GM12878 (cell line): ENCODE results near the gene ZNF672. TPM values are rescaled to one million over a fixed set of nuclear protein-coding genes. Genes with fewer than 3 reads are reported as not detected.

Source experiments
- ATAC-seq: fragments of 200-7000 bp; cut with Tn5 transposase; 3 replicates; pipeline ENCODE4 v1.9.1; 2020; ENCODE audit warnings: mild to moderate bottlenecking, moderate library complexity
- BruUV-seq: library from RNA; stranded (reverse); fragments of 400-500 nt; replicated peaks from 2 replicates; lab custom pipeline; 2021; lab: Mats Ljungman, UMichigan
- CTCF ChIA-PET: fragments of 300-600 bp; sonication (Branson Sonifier 250); formaldehyde crosslinking; extraction: SDS; loops from one replicate; lab custom pipeline; 2021; ENCODE audit warnings: inconsistent platforms; lab: Yijun Ruan, JAX
- POLR2A ChIA-PET: fragments of 350-600 bp; formaldehyde crosslinking; extraction: SDS; loops from one replicate; lab custom pipeline; 2021; ENCODE audit warnings: inconsistent platforms; lab: Charles Lee
- RAD21 ChIA-PET: fragments of 300-600 bp; sonication (Branson Sonifier 250); formaldehyde crosslinking; loops from one replicate; lab custom pipeline; 2023; ENCODE audit warnings: antibody characterized with exemption; ENCODE audit not compliant: unreplicated experiment; lab: Charles Lee
- SMC1A ChIA-PET: fragments of 300-600 bp; sonication (Branson Sonifier 250); formaldehyde crosslinking; loops from one replicate; lab custom pipeline; 2023; ENCODE audit not compliant: unreplicated experiment, uncharacterized antibody; lab: Charles Lee
- DNase-seq: peaks from one replicate; pipeline ENCODE4 v3.0.0-alpha.2; 2011; ENCODE audit warnings: low read depth, low spot score
- FAIRE-seq: peaks from 3 replicates; lab custom pipeline; 2011; peaks lifted over from hg19 to GRCh38; lab: Jason Lieb, UNC
- H2AFZ ChIP-seq: 2 replicates; pipeline ENCODE4 v1.6.0; 2011; ENCODE audit warnings: low read depth, low read length, control low read depth; ENCODE audit not compliant: control insufficient read depth
- H3K27ac ChIP-seq: 2 replicates; pipeline ENCODE4 v1.5.1; 2011; ENCODE audit warnings: control low read depth; ENCODE audit not compliant: control insufficient read depth, insufficient read depth
- H3K27me3 ChIP-seq, 2 experiments: replicated peaks in 1 of 2; 2 replicates each; pipeline versions ENCODE4 v1.6.0 to v1.6.1; 2011; ENCODE audit warnings: low read length in 1 of 2; ENCODE audit not compliant: control insufficient read depth in 2 of 2, insufficient read depth in 2 of 2
- H3K36me3 ChIP-seq, 2 experiments: 2 replicates each; pipeline ENCODE4 v1.5.1; 2011; ENCODE audit warnings: low read length in 1 of 2; ENCODE audit not compliant: control insufficient read depth in 2 of 2, insufficient read depth in 2 of 2
- H3K4me1 ChIP-seq: 2 replicates; pipeline ENCODE4 v1.6.1; 2011; ENCODE audit warnings: mild to moderate bottlenecking, low read length, moderate library complexity, mixed read lengths; ENCODE audit not compliant: control insufficient read depth, insufficient read depth
- H3K4me2 ChIP-seq: 2 replicates; pipeline ENCODE4 v1.6.0; 2011; ENCODE audit warnings: control low read depth; ENCODE audit not compliant: control insufficient read depth, insufficient read depth
- H3K4me3 ChIP-seq: fragments of 200-600 bp; sonication (generic); 2 replicates; pipeline ENCODE4 v1.5.1; 2016
- H3K79me2 ChIP-seq: 2 replicates; pipeline ENCODE4 v1.6.0; 2011; ENCODE audit warnings: low read length; ENCODE audit not compliant: control insufficient read depth, insufficient read depth
- H3K9ac ChIP-seq: 2 replicates; pipeline ENCODE4 v1.8.0; 2011; ENCODE audit warnings: low read length, control low read depth, mixed read lengths; ENCODE audit not compliant: control insufficient read depth, insufficient read depth
- H3K9me3 ChIP-seq: replicated peaks from 3 replicates; pipeline ENCODE4 v1.5.1; 2011; ENCODE audit warnings: mild to moderate bottlenecking, low read length; ENCODE audit not compliant: control insufficient read depth, insufficient read depth
- H4K20me1 ChIP-seq: 2 replicates; pipeline ENCODE4 v1.6.0; 2011; ENCODE audit not compliant: control insufficient read depth, insufficient read depth
- BACH1 ChIP-seq: fragments of 450-650 bp; IDR thresholded peaks from 2 replicates; pipeline ENCODE4 v1.6.1; 2017; ENCODE audit warnings: mild to moderate bottlenecking, borderline replicate concordance
- CHD4 ChIP-seq: fragments of 200-600 bp; sonication (generic); IDR thresholded peaks from 2 replicates; pipeline ENCODE4 v1.6.1; 2016; ENCODE audit warnings: mild to moderate bottlenecking
- DPF2 ChIP-seq: fragments of 450-650 bp; IDR thresholded peaks from 2 replicates; pipeline ENCODE4 v1.6.1; 2017; ENCODE audit warnings: mild to moderate bottlenecking
- EZH2 ChIP-seq: IDR thresholded peaks from 2 replicates; pipeline ENCODE4 v1.6.1; 2012; ENCODE audit warnings: low read depth, mild to moderate bottlenecking, control low read depth, inconsistent platforms, low read length, borderline replicate concordance; ENCODE audit not compliant: control insufficient read depth
- MEF2B ChIP-seq: fragments of 450-650 bp; IDR thresholded peaks from 2 replicates; pipeline ENCODE4 v1.6.1; 2018; ENCODE audit warnings: mild to moderate bottlenecking, moderate library complexity; ENCODE audit not compliant: partially characterized antibody, poor library complexity, severe bottlenecking
- POLR2AphosphoS2 ChIP-seq: IDR thresholded peaks from 2 replicates; pipeline ENCODE4 v1.6.1; 2011; ENCODE audit warnings: low read depth, mild to moderate bottlenecking, low read length, improper control_type of control experiment, moderate library complexity
- RAD21 ChIP-seq: IDR thresholded peaks from 2 replicates; pipeline ENCODE4 v1.6.1; 2011; ENCODE audit warnings: mild to moderate bottlenecking, low read depth, low read length, moderate library complexity; ENCODE audit not compliant: insufficient read depth
- RELA ChIP-seq: fragments of 450-650 bp; IDR thresholded peaks from 2 replicates; pipeline ENCODE4 v1.8.0; 2014; ENCODE audit warnings: borderline replicate concordance; ENCODE audit not compliant: partially characterized antibody
- RFX5 ChIP-seq: IDR thresholded peaks from 2 replicates; pipeline ENCODE4 v1.6.1; 2011; ENCODE audit warnings: low read depth, low read length, improper control_type of control experiment
- SRF ChIP-seq, 2 experiments: IDR thresholded peaks; 2 replicates each; pipeline ENCODE4 v1.6.1; 2011; ENCODE audit warnings: low read depth in 2 of 2, low read length in 2 of 2, mild to moderate bottlenecking in 1 of 2, moderate library complexity in 1 of 2
- TCF12 ChIP-seq: IDR thresholded peaks from 2 replicates; pipeline ENCODE4 v1.6.1; 2011; ENCODE audit warnings: low read depth, mild to moderate bottlenecking, low read length
- ZNF592 ChIP-seq: fragments of 450-650 bp; IDR thresholded peaks from 2 replicates; pipeline ENCODE4 v1.6.1; 2017; ENCODE audit warnings: mild to moderate bottlenecking, moderate library complexity
- WGBS: methylation state at CpG from one replicate; pipeline ENCODE4 v1.1.6; 2016; ENCODE audit warnings: low lambda C conversion rate; ENCODE audit not compliant: insufficient replicate concordance, insufficient coverage; ENCODE audit errors: missing lambda C conversion rate; 5-methylcytosine and 5-hydroxymethylcytosine counted together
- in situ Hi-C: fragments of 300-500 bp; cut with MboI; formaldehyde crosslinking; loops from 9 replicates; pipeline ENCODE4 v1.14.3; 2018; ENCODE audit warnings: mixed read lengths
- intact Hi-C: fragments of 100-400 bp; cut with micrococcal nuclease; formaldehyde crosslinking; loops from one replicate; pipeline ENCODE4 v1.14.2; 2022; ENCODE audit not compliant: unreplicated experiment
- polyA plus RNA-seq, 11 experiments: library from polyadenylated mRNA; depleted of rRNA in 4 of 11; unstranded in 6 of 11; stranded (reverse) in 5 of 11; fragments of >200 nt; fragmentation: Nextera tagmentation in 4 of 11; fragmentation: Illumina TruSeq in 1 of 11; extraction: Ambion mirVana in 4 of 11; extraction: Trizol in 1 of 11; gene quantifications; 1 replicate in 1 of 11; 2 replicates in 10 of 11; pipeline versions ENCODE4 v1.2.1 to v1.2.3, GENCODE V29; 2011 to 2016; ENCODE audit warnings: inconsistent platforms in 2 of 11, missing spikeins in 2 of 11, low read depth in 1 of 11
- total RNA-seq, 4 experiments: library from RNA; depleted of rRNA in 3 of 4; stranded (reverse); fragments of >200 nt in 3 of 4; fragmentation: Illumina TruSeq in 1 of 4; extraction: Trizol in 1 of 4; gene quantifications; 2 replicates each; pipeline versions ENCODE4 v1.2.1 to v1.2.3, GENCODE V29; 2013 to 2021

Gene ZNF672
- total and polyA plus RNA-seq, 10 of the 15 experiments (the other 5 are each of a cell fraction or from before 2014, with no cell fraction given): 2.9 to 51.3 (median 39.8) TPM

DNA sequence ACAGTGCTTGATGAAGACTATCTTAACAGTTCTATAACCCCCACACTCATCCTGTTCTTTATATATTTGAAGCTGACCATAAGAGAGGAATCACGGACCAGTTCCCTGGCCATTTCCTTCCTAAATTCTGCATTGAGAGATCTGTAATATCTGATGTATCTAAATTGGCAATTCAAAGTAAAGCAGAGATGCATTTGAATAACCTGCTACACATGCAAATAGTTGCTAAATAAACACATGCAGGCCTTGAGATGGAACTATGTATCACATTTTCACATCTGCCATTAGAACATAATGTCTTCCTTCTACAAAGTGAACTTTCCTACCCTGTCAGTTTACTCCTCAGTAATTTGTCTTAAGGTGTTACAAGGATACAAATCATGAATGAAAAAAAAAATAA lies 47.6 kb downstream of the ZNF672 start:
- ChIA-PET SMC1A (interaction anchor here (1.8 to 2.0 kb wide), 2 partner anchors 15 to 21 kb away, joined by 4 read pairs; partner anchors contain the start of gene PGBD2), CTCF (interaction anchor here (0.6 to 1.5 kb wide), 3 partner anchors 11 to 15 kb away, joined by 3 to 5 read pairs (median 4); no protein-coding TSS in a partner anchor)
- H3K79me2 ChIP-seq: no peaks in the 10 kb centered on the region
- no peaks in the 10 kb centered on the region for H4K20me1 ChIP-seq
- no peaks in the 10 kb centered on the region for H3K9me3 ChIP-seq
- DNase-seq: no peak
- no peak for ATAC-seq
- H3K4me3 ChIP-seq: no peak overlapping the region
- FAIRE-seq: no peak
- H3K4me2 ChIP-seq: no peak overlapping the region
- 38% methylated on average over 1 of the region's 1 CpG for WGBS
- no peak for TF ChIP-seq TCF12
- TF ChIP-seq CHD4: no peak
- TF ChIP-seq POLR2AphosphoS2: no peak
- TF ChIP-seq BACH1: no peak
- TF ChIP-seq, all 136 proteins: peak for 0
- no peak overlapping the region for H3K27ac ChIP-seq
- no TSS peak for BruUV-seq
- H3K36me3 ChIP-seq: no peaks in the 10 kb centered on the region
- in situ Hi-C loops (no loop called here), intact Hi-C loops (no loop called here)
- H3K4me1 ChIP-seq: no peaks in the 10 kb centered on the region
- no peak overlapping the region for H3K9ac ChIP-seq
- ChIA-PET RAD21 (no interaction called here), POLR2A (no interaction called here)
- no peak overlapping the region for H2AFZ ChIP-seq
- no peaks in the 10 kb centered on the region for H3K27me3 ChIP-seq

DNA sequence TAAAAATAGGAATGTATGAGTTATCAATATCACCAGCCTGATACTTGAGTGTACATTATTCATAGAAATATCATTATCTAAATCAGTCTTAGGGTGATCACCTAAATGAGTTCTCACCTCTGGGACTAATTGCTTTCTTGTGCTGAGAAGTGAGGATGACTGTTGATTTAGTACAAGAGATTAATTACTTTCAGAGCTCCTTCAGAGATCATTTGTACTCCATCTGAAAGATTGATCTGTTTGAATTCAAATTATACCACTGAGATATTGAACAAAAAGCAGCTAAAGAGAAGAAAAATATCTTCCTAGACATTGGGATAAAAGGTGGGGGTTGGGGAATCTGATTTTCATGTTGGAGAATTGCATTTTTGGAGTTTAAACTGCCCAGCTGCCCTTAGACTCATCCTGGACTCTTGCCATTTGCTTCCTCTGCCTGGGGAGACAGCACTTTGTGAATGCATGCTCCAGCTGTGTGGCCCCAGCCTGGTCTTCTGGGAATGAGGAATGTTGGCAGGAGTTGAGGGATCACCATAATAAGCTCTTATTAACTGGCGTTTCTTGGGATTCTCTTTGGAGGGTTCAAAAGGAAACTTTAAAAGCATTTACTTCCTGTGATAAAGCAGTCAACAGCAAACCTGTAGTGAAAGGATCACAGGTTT lies 48.3 kb downstream of the ZNF672 start:
- ChIA-PET POLR2A (interaction anchor here (0.5 to 0.6 kb wide), 2 partner anchors 20 to 1166 kb away, joined by 3 read pairs; no protein-coding TSS in a partner anchor), CTCF (interaction anchor here (0.9 to 1.3 kb wide), 4 partner anchors 9 to 22 kb away, joined by 3 read pairs; no protein-coding TSS in a partner anchor), SMC1A (interaction anchor here (0.6 to 2.0 kb wide), 4 partner anchors 11 to 44 kb away, joined by 3 to 4 read pairs (median 3); partner anchors contain the start of gene PGBD2), RAD21 (no interaction called here)
- H3K27me3 ChIP-seq: no peaks in the 10 kb centered on the region
- H3K9ac ChIP-seq: no peak overlapping the region
- no peaks in the 10 kb centered on the region for H3K79me2 ChIP-seq
- 0% methylated on average over 1 of the region's 1 CpG for WGBS
- BruUV-seq: no TSS peak
- ATAC-seq: no peak
- no peaks in the 10 kb centered on the region for H3K36me3 ChIP-seq
- H3K4me3 ChIP-seq: no peak overlapping the region
- FAIRE-seq: no peak
- no peak overlapping the region for H3K4me2 ChIP-seq
- H3K27ac ChIP-seq: no peak overlapping the region
- no peaks in the 10 kb centered on the region for H3K4me1 ChIP-seq
- no peaks in the 10 kb centered on the region for H4K20me1 ChIP-seq
- H3K9me3 ChIP-seq: no peaks in the 10 kb centered on the region
- intact Hi-C loops (no loop called here), in situ Hi-C loops (no loop called here)
- no peak overlapping the region for H2AFZ ChIP-seq
- no peak for DNase-seq
- TF ChIP-seq MEF2B: no peak
- TF ChIP-seq SRF (IDR thresholded peaks at IDR 0.05; ENCODE audit: low read depth in 2 of 2, low read length in 2 of 2): no peak
- no peak for TF ChIP-seq ZNF592
- TF ChIP-seq RAD21: no peak
- TF ChIP-seq DPF2: no peak
- no peak for TF ChIP-seq RELA
- TF ChIP-seq RFX5: no peak
- no peak for TF ChIP-seq EZH2
